Prostate gland (tissue), 2 donors: ENCODE data around the gene AFMID. TPM values are rescaled to one million over a fixed set of nuclear protein-coding genes. Genes with fewer than 3 reads are reported as not detected.
A peak's percentile ranks its signal among the peaks of the same experiment; 100 is the strongest.

Experiments used
- DNase-seq: peaks from one replicate; pipeline ENCODE4 v3.0.0-alpha.2; 2019; ENCODE audit warnings: low spot score
- H3K27ac ChIP-seq, 2 donors: fragments of 200-600 bp; sonication (generic); 2 replicates each; pipeline ENCODE4 v1.5.1; 2017 to 2019
- H3K27me3 ChIP-seq: fragments of 200-600 bp; sonication (generic); replicated peaks from 2 replicates; pipeline ENCODE4 v1.5.1; 2019; ENCODE audit not compliant: insufficient read depth
- H3K36me3 ChIP-seq, 2 donors: fragments of 200-600 bp; sonication (generic); 1 replicate in 1 of 2; 2 replicates in 1 of 2; pipeline versions ENCODE4 v1.5.1 to v1.8.1; 2017 to 2019
- H3K4me1 ChIP-seq: fragments of 200-600 bp; sonication (generic); replicated peaks from 2 replicates; pipeline ENCODE4 v1.5.1; 2019
- H3K4me3 ChIP-seq, 2 donors: fragments of 200-600 bp; sonication (generic); 2 replicates each; pipeline ENCODE4 v1.5.1; 2017 to 2019
- H3K9me3 ChIP-seq: fragments of 200-600 bp; sonication (generic); 2 replicates; pipeline ENCODE4 v1.5.1; 2017
- CTCF ChIP-seq, 4 experiments: fragments of 200-600 bp in 2 of 4; fragments of 450-650 bp in 2 of 4; sonication (generic) in 2 of 4; IDR thresholded peaks; 1 replicate in 3 of 4; 2 replicates in 1 of 4; pipeline ENCODE4 v1.5.1; 2016 to 2019; ENCODE audit warnings: antibody characterized with exemption in 4 of 4, mild to moderate bottlenecking in 2 of 4, moderate library complexity in 2 of 4
- POLR2A ChIP-seq: fragments of 450-650 bp; IDR thresholded peaks from one replicate; pipeline ENCODE4 v1.6.1; 2016; ENCODE audit warnings: antibody characterized with exemption, mild to moderate bottlenecking
- POLR2AphosphoS5 ChIP-seq: sonication (generic); formaldehyde crosslinking; IDR thresholded peaks from one replicate; pipeline ENCODE4 v1.6.1; 2017; ENCODE audit warnings: antibody characterized with exemption
- WGBS: methylation state at CpG from one replicate; pipeline ENCODE4 v1.1.5; 2018; 5-methylcytosine and 5-hydroxymethylcytosine counted together
- intact Hi-C: fragments of 100-400 bp; cut with DNase I; formaldehyde crosslinking; loops from one replicate; pipeline ENCODE4 v1.14.2; 2022
- total RNA-seq, 2 donors: library from RNA; depleted of rRNA; stranded (reverse); fragments of >200 nt; gene quantifications; one replicate each; pipeline ENCODE4 v1.1.0, GENCODE V29; 2016

AFMID gene
- total RNA-seq, 2 donors from 2014 or later = 116 to 122 TPM

GRCh38 chr17:78182504-78182903, 4.7 kb upstream of the AFMID start:
- no peaks in the 10 kb centered on the region for H3K9me3 ChIP-seq
- no peak overlapping the region for H3K27ac ChIP-seq
- 92% methylated on average over 13 of the region's 13 CpGs for WGBS
- no peak overlapping the region for H3K4me3 ChIP-seq
- H3K4me1 ChIP-seq = peaks cover 18% of the 10 kb centered on the region
- no peaks in the 10 kb centered on the region for H3K27me3 ChIP-seq
- intact Hi-C loops = no loop called here
- TF ChIP-seq POLR2AphosphoS5 (no peak), POLR2A (no peak), CTCF (IDR thresholded peaks at IDR 0.05) (no peak)
- H3K36me3 ChIP-seq = no peaks in the 10 kb centered on the region
- DNase-seq = no peak

GRCh38 chr17:78183916-78184315, 3.2 kb upstream of the AFMID start:
- H3K36me3 ChIP-seq = no peaks in the 10 kb centered on the region
- H3K27ac ChIP-seq = peak overlapping the region; percentile 83 to 87
- no peak for DNase-seq
- no peaks in the 10 kb centered on the region for H3K27me3 ChIP-seq
- peaks cover 18% of the 10 kb centered on the region for H3K4me1 ChIP-seq
- no peak for TF ChIP-seq POLR2A
- no peak for TF ChIP-seq CTCF (IDR thresholded peaks at IDR 0.05)
- no peak for TF ChIP-seq POLR2AphosphoS5
- H3K9me3 ChIP-seq = no peaks in the 10 kb centered on the region
- intact Hi-C loops = no loop called here
- 75% methylated on average over 12 of the region's 12 CpGs for WGBS
- H3K4me3 ChIP-seq = no peak overlapping the region

- Histone ChIP-seq H3K27me3 (no peaks in the 10 kb centered on the region), H3K36me3 (no peaks in the 10 kb centered on the region), H3K9me3 (no peaks in the 10 kb centered on the region), H3K4me1 (peaks cover 18% of the 10 kb centered on the region), H3K27ac (peak overlapping the region; percentile 83 to 87), H3K4me3 (peak overlapping the region in 1 of 2 donors; percentile 18)
- intact Hi-C loops = no loop called here
- DNase-seq = peak; percentile 77
- 23% methylated on average over 10 of the region's 10 CpGs for WGBS
- no peak for TF ChIP-seq CTCF (IDR thresholded peaks at IDR 0.05)
- TF ChIP-seq POLR2AphosphoS5 = peak; percentile 58
- TF ChIP-seq POLR2A = no peak
Observed at GRCh38 chr17:78184351-78184750, 2.8 kb upstream of the AFMID start.

GRCh38 chr17:78184868-78185267, 2.3 kb upstream of the AFMID start:
- TF ChIP-seq POLR2AphosphoS5 (peak; percentile 67), CTCF (IDR thresholded peaks at IDR 0.05) (peak in 1 of 4 experiments; percentile 23), POLR2A (no peak)
- peaks cover 18% of the 10 kb centered on the region for H3K4me1 ChIP-seq
- intact Hi-C loops = no loop called here
- H3K27me3 ChIP-seq = no peaks in the 10 kb centered on the region
- H3K4me3 ChIP-seq = peak overlapping the region; percentile 3 to 18
- DNase-seq = peak; percentile 63
- H3K9me3 ChIP-seq = no peaks in the 10 kb centered on the region
- H3K27ac ChIP-seq = peak overlapping the region; percentile 83 to 87
- H3K36me3 ChIP-seq = no peaks in the 10 kb centered on the region
- 29% methylated on average over 9 of the region's 9 CpGs for WGBS

- WGBS = 52% methylated on average over 10 of the region's 10 CpGs
- Histone ChIP-seq H3K9me3 (no peaks in the 10 kb centered on the region), H3K36me3 (no peaks in the 10 kb centered on the region), H3K27ac (peak overlapping the region; percentile 83 to 87), H3K4me3 (peak overlapping the region; percentile 28 to 38), H3K4me1 (peaks cover 18% of the 10 kb centered on the region), H3K27me3 (no peaks in the 10 kb centered on the region)
- intact Hi-C loops = no loop called here
- TF ChIP-seq POLR2AphosphoS5 (no peak), POLR2A (no peak), CTCF (IDR thresholded peaks at IDR 0.05) (no peak)
- no peak for DNase-seq
Observed at GRCh38 chr17:78185981-78186691, 1.0 kb upstream of the AFMID start.
